Smooth muscle cell (in vitro differentiated cells): Measurements from ENCODE around the gene PCBP3. TPM values are rescaled to one million over a fixed set of nuclear protein-coding genes. Genes with fewer than 3 reads are reported as not detected.

ENCODE experiments used
- DNase-seq: peaks from one replicate; lab custom pipeline; 2025; ENCODE audit not compliant: unreplicated experiment; lab: John Stamatoyannopoulos, UW
- H2AFZ ChIP-seq: fragments of 200-600 bp; sonication (generic); 2 replicates; pipeline ENCODE4 v1.6.0; 2016; ENCODE audit warnings: antibody characterized with exemption, low read depth, mild to moderate bottlenecking
- H3F3A ChIP-seq: fragments of 200-600 bp; sonication (generic); 2 replicates; pipeline ENCODE4 v1.6.0; 2017; ENCODE audit warnings: antibody characterized with exemption, low read depth
- H3K27ac ChIP-seq: fragments of 200-600 bp; sonication (generic); 2 replicates; pipeline ENCODE4 v1.5.1; 2016; ENCODE audit warnings: low read depth, mild to moderate bottlenecking
- H3K27me3 ChIP-seq: fragments of 200-600 bp; sonication (generic); 2 replicates; pipeline ENCODE4 v1.6.1; 2016; ENCODE audit warnings: low read depth, mild to moderate bottlenecking
- H3K36me3 ChIP-seq: fragments of 200-600 bp; sonication (generic); 2 replicates; pipeline ENCODE4 v1.5.1; 2016; ENCODE audit warnings: low read depth
- H3K4me1 ChIP-seq: fragments of 200-600 bp; sonication (generic); 2 replicates; pipeline ENCODE4 v1.5.1; 2016; ENCODE audit warnings: low read depth
- H3K4me2 ChIP-seq: fragments of 200-600 bp; sonication (generic); 2 replicates; pipeline ENCODE4 v1.6.0; 2016; ENCODE audit warnings: mild to moderate bottlenecking
- H3K4me3 ChIP-seq: fragments of 200-600 bp; sonication (generic); 2 replicates; pipeline ENCODE4 v1.5.1; 2016; ENCODE audit warnings: mild to moderate bottlenecking
- H3K79me2 ChIP-seq: fragments of 200-600 bp; sonication (generic); 2 replicates; pipeline ENCODE4 v1.6.0; 2016; ENCODE audit warnings: low read depth, mild to moderate bottlenecking
- H3K9ac ChIP-seq: fragments of 200-600 bp; sonication (generic); 2 replicates; pipeline ENCODE4 v1.6.0; 2016; ENCODE audit warnings: low read depth
- H3K9me3 ChIP-seq: fragments of 200-600 bp; sonication (generic); replicated peaks from 2 replicates; pipeline ENCODE4 v1.5.1; 2016; ENCODE audit warnings: low read depth
- H4K20me1 ChIP-seq: fragments of 200-600 bp; sonication (generic); 2 replicates; pipeline ENCODE4 v1.6.0; 2016; ENCODE audit warnings: low read depth
- CTCF ChIP-seq: fragments of 200-600 bp; sonication (generic); IDR thresholded peaks from 2 replicates; pipeline ENCODE4 v1.5.1; 2017; ENCODE audit warnings: borderline replicate concordance, mild to moderate bottlenecking, antibody characterized with exemption; ENCODE audit not compliant: insufficient read depth, poor library complexity, severe bottlenecking
- WGBS: methylation state at CpG from one replicate; pipeline ENCODE4 v1.1.7; 2016; ENCODE audit warnings: low lambda C conversion rate; 5-methylcytosine and 5-hydroxymethylcytosine counted together
- polyA plus RNA-seq: library from polyadenylated mRNA; unstranded; fragments of >200 nt; fragmentation: Nextera tagmentation; extraction: Ambion mirVana; gene quantifications from 2 replicates; pipeline ENCODE4 v1.2.1, GENCODE V29; 2016
- total RNA-seq: library from RNA; depleted of rRNA; stranded (reverse); fragments of >200 nt; gene quantifications from 2 replicates; pipeline ENCODE4 v1.2.3, GENCODE V29; 2014

The PCBP3 gene
- total and polyA plus RNA-seq, 2 experiments from 2014 or later: 8.9 to 23.1 TPM

- DNase-seq: no peak
- 96% methylated on average over 1 of the region's 1 CpG for WGBS
- no peak overlapping the region for H3K27ac ChIP-seq
- no peaks in the 10 kb centered on the region for H4K20me1 ChIP-seq
- no peaks in the 10 kb centered on the region for H3F3A ChIP-seq
- H3K4me3 ChIP-seq: no peak overlapping the region
- no peak overlapping the region for H2AFZ ChIP-seq
- H3K9ac ChIP-seq: no peak overlapping the region
- H3K9me3 ChIP-seq: no peaks in the 10 kb centered on the region
- no peaks in the 10 kb centered on the region for H3K27me3 ChIP-seq
- no peaks in the 10 kb centered on the region for H3K79me2 ChIP-seq
- TF ChIP-seq CTCF: no peak
- H3K36me3 ChIP-seq: no peaks in the 10 kb centered on the region
- H3K4me1 ChIP-seq: no peaks in the 10 kb centered on the region
- H3K4me2 ChIP-seq: no peak overlapping the region
These were observed 56.4 kb downstream of the PCBP3 start for GRCh38 chr21:45699966-45700365.

GRCh38 chr21:45700461-45700860 is 56.9 kb downstream of the PCBP3 start:
- Histone ChIP-seq H2AFZ (no peak overlapping the region), H3K4me1 (no peaks in the 10 kb centered on the region), H3K27ac (no peak overlapping the region), H3K27me3 (no peaks in the 10 kb centered on the region), H3K4me2 (no peak overlapping the region), H3K9ac (no peak overlapping the region), H3K36me3 (no peaks in the 10 kb centered on the region), H3K4me3 (no peak overlapping the region), H3K9me3 (no peaks in the 10 kb centered on the region), H3F3A (no peaks in the 10 kb centered on the region), H4K20me1 (no peaks in the 10 kb centered on the region), H3K79me2 (no peaks in the 10 kb centered on the region)
- WGBS: 92% methylated on average over 6 of the region's 6 CpGs
- TF ChIP-seq CTCF: no peak
- no peak for DNase-seq

DNA sequence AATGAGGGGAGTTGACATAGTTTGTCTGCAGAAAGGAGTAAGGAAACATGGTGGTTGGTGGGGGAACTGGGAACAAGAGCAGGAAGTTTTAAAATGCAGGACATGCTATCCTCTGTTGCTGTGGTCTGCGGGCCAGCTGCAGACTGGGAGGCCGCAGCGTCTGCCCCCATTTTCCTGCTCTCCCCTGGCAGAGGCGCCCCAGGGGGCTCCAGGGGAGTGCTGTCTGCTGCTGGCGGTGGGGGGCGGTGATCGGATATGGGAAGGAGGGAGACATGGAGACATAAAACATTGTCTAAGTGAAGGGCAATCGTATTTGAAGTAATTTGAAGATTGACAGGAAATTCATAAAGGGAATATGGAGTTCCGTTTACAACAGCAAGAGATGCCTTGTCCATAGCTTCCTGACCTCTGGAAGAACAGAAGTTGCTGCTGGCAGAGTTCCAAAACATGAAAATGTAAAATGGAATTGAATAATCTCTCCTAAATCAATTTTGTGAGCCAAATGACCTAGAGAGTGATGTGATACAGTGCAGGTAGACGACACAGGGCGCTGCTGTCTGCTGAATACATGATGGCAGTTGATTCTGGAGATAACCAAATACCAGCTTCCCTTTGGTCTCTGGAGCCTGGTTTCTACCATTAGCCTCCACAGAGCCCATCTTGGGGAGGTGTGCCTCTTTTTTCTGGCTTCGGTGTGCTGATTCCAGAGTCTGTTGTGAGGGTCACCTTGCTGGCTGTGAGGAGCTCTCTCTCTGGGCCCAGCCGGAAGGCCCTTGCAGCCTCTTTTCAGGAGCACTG is 61.0 kb downstream of the PCBP3 start:
- H3K27me3 ChIP-seq: no peaks in the 10 kb centered on the region
- H3K79me2 ChIP-seq: no peaks in the 10 kb centered on the region
- H3K4me3 ChIP-seq: no peak overlapping the region
- no peak for DNase-seq
- H4K20me1 ChIP-seq: no peaks in the 10 kb centered on the region
- 97% methylated on average over 13 of the region's 13 CpGs for WGBS
- H3K27ac ChIP-seq: no peak overlapping the region
- no peaks in the 10 kb centered on the region for H3K4me1 ChIP-seq
- H2AFZ ChIP-seq: no peak overlapping the region
- no peaks in the 10 kb centered on the region for H3F3A ChIP-seq
- no peak overlapping the region for H3K4me2 ChIP-seq
- no peaks in the 10 kb centered on the region for H3K36me3 ChIP-seq
- H3K9ac ChIP-seq: no peak overlapping the region
- no peaks in the 10 kb centered on the region for H3K9me3 ChIP-seq
- no peak for TF ChIP-seq CTCF

- WGBS: 69% methylated on average over 1 of the region's 1 CpG
- no peak overlapping the region for H3K4me2 ChIP-seq
- no peaks in the 10 kb centered on the region for H3K27me3 ChIP-seq
- H4K20me1 ChIP-seq: no peaks in the 10 kb centered on the region
- no peaks in the 10 kb centered on the region for H3K9me3 ChIP-seq
- H3K27ac ChIP-seq: no peak overlapping the region
- H3K36me3 ChIP-seq: no peaks in the 10 kb centered on the region
- TF ChIP-seq CTCF: no peak
- no peaks in the 10 kb centered on the region for H3K4me1 ChIP-seq
- no peaks in the 10 kb centered on the region for H3K79me2 ChIP-seq
- H3F3A ChIP-seq: no peaks in the 10 kb centered on the region
- no peak overlapping the region for H3K4me3 ChIP-seq
- H3K9ac ChIP-seq: no peak overlapping the region
- no peak for DNase-seq
- no peak overlapping the region for H2AFZ ChIP-seq
These were observed 62.8 kb downstream of the PCBP3 start for GRCh38 chr21:45706299-45706698.
